Tibial artery (tissue), 4 donors: ENCODE data around the gene THBS1.

Experiments used
- DNase-seq, 2 donors: peaks; one replicate each; pipeline ENCODE4 v3.0.0-alpha.2; 2019
- H3K27ac ChIP-seq, 2 donors: fragments of 200-600 bp; sonication (generic) in 1 of 2; 1 replicate in 1 of 2; 2 replicates in 1 of 2; pipeline ENCODE4 v1.5.1; 2018 to 2019; ENCODE audit warnings: mild to moderate bottlenecking in 1 of 2
- H3K27me3 ChIP-seq, 2 donors: fragments of 200-600 bp; sonication (generic) in 1 of 2; one replicate each; pipeline versions ENCODE4 v1.5.1 to v1.6.0; 2016 to 2019
- H3K36me3 ChIP-seq, 3 donors: fragments of 200-600 bp; sonication (generic) in 2 of 3; one replicate each; pipeline ENCODE4 v1.5.1; 2016 to 2019; ENCODE audit warnings: mild to moderate bottlenecking in 2 of 3
- H3K4me1 ChIP-seq, 4 donors: fragments of 200-600 bp; sonication (generic) in 2 of 4; 1 replicate in 3 of 4; 2 replicates in 1 of 4; pipeline ENCODE4 v1.5.1; 2016 to 2019
- H3K4me3 ChIP-seq, 2 donors: fragments of 200-600 bp; sonication (generic) in 1 of 2; 1 replicate in 1 of 2; 2 replicates in 1 of 2; pipeline ENCODE4 v1.5.1; 2018 to 2019; ENCODE audit warnings: mild to moderate bottlenecking in 2 of 2
- H3K9me3 ChIP-seq, 3 donors: fragments of 200-600 bp; sonication (generic) in 1 of 3; one replicate each; pipeline ENCODE4 v1.5.1; 2016 to 2019
- intact Hi-C: fragments of 100-400 bp; cut with DNase I; formaldehyde crosslinking; loops from one replicate; pipeline ENCODE4 v1.15.0; 2023; ENCODE audit warnings: low total_unique reads
- TF ChIP-seq, protein P1 (sequence below), 2 experiments: fragments of 200-600 bp in 1 of 2; fragments of 450-650 bp in 1 of 2; IDR thresholded peaks; one replicate each; pipeline ENCODE4 v1.5.1; 2017 to 2019; ENCODE audit warnings: antibody characterized with exemption in 2 of 2, mild to moderate bottlenecking in 1 of 2, moderate library complexity in 1 of 2

Gene THBS1

DNA sequence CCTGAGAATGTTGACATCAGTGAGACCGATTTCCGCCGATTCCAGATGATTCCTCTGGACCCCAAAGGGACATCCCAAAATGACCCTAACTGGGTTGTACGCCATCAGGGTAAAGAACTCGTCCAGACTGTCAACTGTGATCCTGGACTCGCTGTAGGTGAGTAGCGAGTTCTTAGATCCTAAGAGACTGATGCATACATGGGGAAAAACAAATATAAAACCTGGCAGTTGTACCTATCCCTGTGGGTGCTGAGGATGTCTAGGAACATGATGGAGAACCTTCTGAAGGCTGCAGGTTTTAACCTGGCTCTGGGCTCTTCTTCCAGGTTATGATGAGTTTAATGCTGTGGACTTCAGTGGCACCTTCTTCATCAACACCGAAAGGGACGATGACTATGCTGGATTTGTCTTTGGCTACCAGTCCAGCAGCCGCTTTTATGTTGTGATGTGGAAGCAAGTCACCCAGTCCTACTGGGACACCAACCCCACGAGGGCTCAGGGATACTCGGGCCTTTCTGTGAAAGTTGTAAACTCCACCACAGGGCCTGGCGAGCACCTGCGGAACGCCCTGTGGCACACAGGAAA lies 12.3 kb downstream of the THBS1 start:
- H3K9me3 ChIP-seq, result no peaks in the 10 kb centered on the region
- no peaks in the 10 kb centered on the region for H3K4me1 ChIP-seq
- TF ChIP-seq, protein P1, sequence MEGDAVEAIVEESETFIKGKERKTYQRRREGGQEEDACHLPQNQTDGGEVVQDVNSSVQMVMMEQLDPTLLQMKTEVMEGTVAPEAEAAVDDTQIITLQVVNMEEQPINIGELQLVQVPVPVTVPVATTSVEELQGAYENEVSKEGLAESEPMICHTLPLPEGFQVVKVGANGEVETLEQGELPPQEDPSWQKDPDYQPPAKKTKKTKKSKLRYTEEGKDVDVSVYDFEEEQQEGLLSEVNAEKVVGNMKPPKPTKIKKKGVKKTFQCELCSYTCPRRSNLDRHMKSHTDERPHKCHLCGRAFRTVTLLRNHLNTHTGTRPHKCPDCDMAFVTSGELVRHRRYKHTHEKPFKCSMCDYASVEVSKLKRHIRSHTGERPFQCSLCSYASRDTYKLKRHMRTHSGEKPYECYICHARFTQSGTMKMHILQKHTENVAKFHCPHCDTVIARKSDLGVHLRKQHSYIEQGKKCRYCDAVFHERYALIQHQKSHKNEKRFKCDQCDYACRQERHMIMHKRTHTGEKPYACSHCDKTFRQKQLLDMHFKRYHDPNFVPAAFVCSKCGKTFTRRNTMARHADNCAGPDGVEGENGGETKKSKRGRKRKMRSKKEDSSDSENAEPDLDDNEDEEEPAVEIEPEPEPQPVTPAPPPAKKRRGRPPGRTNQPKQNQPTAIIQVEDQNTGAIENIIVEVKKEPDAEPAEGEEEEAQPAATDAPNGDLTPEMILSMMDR (IDR thresholded peaks at IDR 0.05), result no peak
- H3K4me3 ChIP-seq, result no peak overlapping the region
- H3K27me3 ChIP-seq, result no peaks in the 10 kb centered on the region
- intact Hi-C loops, result no loop called here
- DNase-seq, result no peak
- no peak overlapping the region for H3K27ac ChIP-seq
- peaks cover 81 to 87% (median 83%) of the 10 kb centered on the region in 3 donors for H3K36me3 ChIP-seq

DNA sequence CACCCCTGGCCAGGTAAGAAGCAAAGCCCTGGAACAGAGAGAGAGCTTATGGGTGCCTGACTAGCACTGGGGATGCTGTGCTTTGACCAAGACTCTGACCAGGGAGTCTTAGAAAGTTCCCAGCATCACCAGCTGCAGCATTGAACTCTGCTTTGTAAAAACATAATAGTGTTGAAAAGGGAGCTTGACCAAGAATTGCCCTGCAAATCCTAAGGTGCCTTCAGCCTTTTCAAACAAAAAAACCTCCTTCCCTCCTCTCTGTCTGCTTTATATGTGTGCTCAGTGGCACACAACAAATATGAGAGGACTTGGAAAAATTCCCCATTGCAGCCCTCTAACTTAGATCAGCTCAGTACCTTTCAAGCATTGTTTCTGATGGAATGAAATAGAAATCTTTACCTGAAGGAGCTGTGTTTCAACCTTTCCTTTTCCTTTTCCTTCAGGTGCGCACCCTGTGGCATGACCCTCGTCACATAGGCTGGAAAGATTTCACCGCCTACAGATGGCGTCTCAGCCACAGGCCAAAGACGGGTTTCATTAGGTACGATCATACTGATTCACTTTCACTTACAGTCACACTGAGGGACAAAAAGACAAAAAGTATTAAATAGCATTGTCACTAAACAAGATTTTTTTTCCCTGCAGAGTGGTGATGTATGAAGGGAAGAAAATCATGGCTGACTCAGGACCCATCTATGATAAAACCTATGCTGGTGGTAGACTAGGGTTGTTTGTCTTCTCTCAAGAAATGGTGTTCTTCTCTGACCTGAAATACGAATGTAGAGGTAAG lies 13.0 kb downstream of the THBS1 start:
- H3K27me3 ChIP-seq, result no peaks in the 10 kb centered on the region
- DNase-seq, result no peak
- H3K4me3 ChIP-seq, result no peak overlapping the region
- TF ChIP-seq, protein P1 (IDR thresholded peaks at IDR 0.05), result no peak
- H3K4me1 ChIP-seq, result peaks cover 0 to under 1% (median 0%) of the 10 kb centered on the region in 4 donors
- intact Hi-C loops, result no loop called here
- no peak overlapping the region for H3K27ac ChIP-seq
- peaks cover 74 to 80% (median 76%) of the 10 kb centered on the region in 3 donors for H3K36me3 ChIP-seq
- H3K9me3 ChIP-seq, result no peaks in the 10 kb centered on the region

DNA sequence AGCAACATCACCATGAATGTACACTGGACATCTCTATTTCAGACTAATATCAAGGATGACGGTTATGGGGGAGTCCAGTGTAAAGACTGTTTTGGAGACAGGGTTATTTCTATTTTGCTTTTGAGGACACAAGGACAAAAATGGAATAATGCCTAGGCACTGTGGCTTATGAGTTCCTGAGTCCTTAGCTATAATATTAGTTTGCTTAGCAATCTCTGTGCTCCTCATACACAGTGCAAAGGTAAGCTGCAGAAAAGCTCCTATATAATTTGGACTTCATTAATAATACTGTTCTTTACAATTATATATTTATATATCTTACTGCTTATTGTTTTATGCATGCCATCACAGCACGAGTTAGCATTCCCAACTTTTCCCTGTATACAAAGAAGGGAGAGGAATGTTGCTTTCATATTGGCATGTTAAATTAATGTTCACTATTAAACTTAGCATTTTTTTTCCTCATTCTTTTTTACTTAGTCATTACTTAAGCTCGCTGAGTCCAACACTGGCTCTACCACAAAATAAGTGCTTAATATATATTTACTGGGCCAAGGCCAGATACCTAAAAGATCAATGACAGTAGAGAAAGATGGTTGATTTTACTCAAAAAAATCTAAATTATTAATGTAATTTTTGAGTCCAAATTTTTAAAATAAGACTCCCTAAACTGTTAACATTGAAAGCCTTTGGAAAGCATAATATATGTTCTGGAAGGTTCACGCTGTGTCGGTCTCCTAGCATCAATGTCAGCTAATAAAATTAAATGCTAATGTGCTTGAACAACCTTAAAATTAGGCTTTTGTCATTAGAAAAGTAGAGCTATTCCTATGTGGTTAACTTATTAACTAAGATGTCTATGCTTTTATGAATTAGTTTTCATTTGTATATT lies 13.8 kb downstream of the THBS1 start:
- no peak for DNase-seq
- Histone ChIP-seq H3K4me1 (peaks cover 0 to 5% (median 2%) of the 10 kb centered on the region in 4 donors), H3K36me3 (peaks cover 66 to 72% (median 68%) of the 10 kb centered on the region in 3 donors), H3K4me3 (no peak overlapping the region), H3K27ac (no peak overlapping the region), H3K9me3 (no peaks in the 10 kb centered on the region), H3K27me3 (no peaks in the 10 kb centered on the region)
- TF ChIP-seq, protein P1 (IDR thresholded peaks at IDR 0.05), result no peak
- intact Hi-C loops, result no loop called here

DNA sequence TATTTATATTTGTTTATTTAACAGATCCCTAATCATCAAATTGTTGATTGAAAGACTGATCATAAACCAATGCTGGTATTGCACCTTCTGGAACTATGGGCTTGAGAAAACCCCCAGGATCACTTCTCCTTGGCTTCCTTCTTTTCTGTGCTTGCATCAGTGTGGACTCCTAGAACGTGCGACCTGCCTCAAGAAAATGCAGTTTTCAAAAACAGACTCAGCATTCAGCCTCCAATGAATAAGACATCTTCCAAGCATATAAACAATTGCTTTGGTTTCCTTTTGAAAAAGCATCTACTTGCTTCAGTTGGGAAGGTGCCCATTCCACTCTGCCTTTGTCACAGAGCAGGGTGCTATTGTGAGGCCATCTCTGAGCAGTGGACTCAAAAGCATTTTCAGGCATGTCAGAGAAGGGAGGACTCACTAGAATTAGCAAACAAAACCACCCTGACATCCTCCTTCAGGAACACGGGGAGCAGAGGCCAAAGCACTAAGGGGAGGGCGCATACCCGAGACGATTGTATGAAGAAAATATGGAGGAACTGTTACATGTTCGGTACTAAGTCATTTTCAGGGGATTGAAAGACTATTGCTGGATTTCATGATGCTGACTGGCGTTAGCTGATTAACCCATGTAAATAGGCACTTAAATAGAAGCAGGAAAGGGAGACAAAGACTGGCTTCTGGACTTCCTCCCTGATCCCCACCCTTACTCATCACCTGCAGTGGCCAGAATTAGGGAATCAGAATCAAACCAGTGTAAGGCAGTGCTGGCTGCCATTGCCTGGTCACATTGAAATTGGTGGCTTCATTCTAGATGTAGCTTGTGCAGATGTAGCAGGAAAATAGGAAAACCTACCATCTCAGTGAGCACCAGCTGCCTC lies 14.7 kb downstream of the THBS1 start:
- DNase-seq, result no peak
- Histone ChIP-seq H3K27me3 (no peaks in the 10 kb centered on the region), H3K27ac (no peak overlapping the region), H3K9me3 (no peaks in the 10 kb centered on the region), H3K4me3 (no peak overlapping the region), H3K4me1 (peaks cover 0 to 5% (median 2%) of the 10 kb centered on the region in 4 donors), H3K36me3 (peaks cover 58 to 63% (median 59%) of the 10 kb centered on the region in 3 donors)
- intact Hi-C loops, result no loop called here
- TF ChIP-seq, protein P1 (IDR thresholded peaks at IDR 0.05), result no peak
